Neural cell (in vitro differentiated cells): Measurements from ENCODE around the gene GPI.

Experiments used
- CTCF ChIP-seq: fragments of 450-650 bp; IDR thresholded peaks from 2 replicates; pipeline ENCODE4 v1.5.1; 2014; ENCODE audit warnings: antibody characterized with exemption, mild to moderate bottlenecking, moderate library complexity; ENCODE audit not compliant: poor library complexity, severe bottlenecking
- EP300 ChIP-seq: fragments of 450-650 bp; conservative IDR thresholded peaks from 2 replicates; pipeline ENCODE4 v1.6.1; 2014; ENCODE audit warnings: antibody characterized with exemption, mild to moderate bottlenecking, moderate library complexity; ENCODE audit not compliant: poor library complexity, severe bottlenecking
- EZH2 ChIP-seq: fragments of 200-600, 300-800 bp; shearing (Covaris generic), sonication (generic); IDR thresholded peaks from 2 replicates; pipeline ENCODE4 v1.6.1; 2014; ENCODE audit warnings: antibody characterized with exemption, low read length, borderline replicate concordance, mild to moderate bottlenecking; ENCODE audit not compliant: insufficient read depth, poor library complexity, severe bottlenecking
- POLR2AphosphoS5 ChIP-seq: IDR thresholded peaks from 2 replicates; pipeline ENCODE4 v1.6.1; 2012
- TAF1 ChIP-seq: IDR thresholded peaks from 2 replicates; pipeline ENCODE4 v1.6.1; 2012; ENCODE audit warnings: low read depth
- TF ChIP-seq, protein P1 (sequence below): IDR thresholded peaks from 2 replicates; pipeline ENCODE4 v1.6.1; 2012; ENCODE audit warnings: borderline replicate concordance

GRCh38 chr19:34355201-34355600 lies 9.8 kb upstream of the GPI start:
- TF ChIP-seq EP300 (no peak), CTCF (no peak), TAF1 (no peak), POLR2AphosphoS5 (no peak), EZH2 (no peak)
- TF ChIP-seq, protein P1, sequence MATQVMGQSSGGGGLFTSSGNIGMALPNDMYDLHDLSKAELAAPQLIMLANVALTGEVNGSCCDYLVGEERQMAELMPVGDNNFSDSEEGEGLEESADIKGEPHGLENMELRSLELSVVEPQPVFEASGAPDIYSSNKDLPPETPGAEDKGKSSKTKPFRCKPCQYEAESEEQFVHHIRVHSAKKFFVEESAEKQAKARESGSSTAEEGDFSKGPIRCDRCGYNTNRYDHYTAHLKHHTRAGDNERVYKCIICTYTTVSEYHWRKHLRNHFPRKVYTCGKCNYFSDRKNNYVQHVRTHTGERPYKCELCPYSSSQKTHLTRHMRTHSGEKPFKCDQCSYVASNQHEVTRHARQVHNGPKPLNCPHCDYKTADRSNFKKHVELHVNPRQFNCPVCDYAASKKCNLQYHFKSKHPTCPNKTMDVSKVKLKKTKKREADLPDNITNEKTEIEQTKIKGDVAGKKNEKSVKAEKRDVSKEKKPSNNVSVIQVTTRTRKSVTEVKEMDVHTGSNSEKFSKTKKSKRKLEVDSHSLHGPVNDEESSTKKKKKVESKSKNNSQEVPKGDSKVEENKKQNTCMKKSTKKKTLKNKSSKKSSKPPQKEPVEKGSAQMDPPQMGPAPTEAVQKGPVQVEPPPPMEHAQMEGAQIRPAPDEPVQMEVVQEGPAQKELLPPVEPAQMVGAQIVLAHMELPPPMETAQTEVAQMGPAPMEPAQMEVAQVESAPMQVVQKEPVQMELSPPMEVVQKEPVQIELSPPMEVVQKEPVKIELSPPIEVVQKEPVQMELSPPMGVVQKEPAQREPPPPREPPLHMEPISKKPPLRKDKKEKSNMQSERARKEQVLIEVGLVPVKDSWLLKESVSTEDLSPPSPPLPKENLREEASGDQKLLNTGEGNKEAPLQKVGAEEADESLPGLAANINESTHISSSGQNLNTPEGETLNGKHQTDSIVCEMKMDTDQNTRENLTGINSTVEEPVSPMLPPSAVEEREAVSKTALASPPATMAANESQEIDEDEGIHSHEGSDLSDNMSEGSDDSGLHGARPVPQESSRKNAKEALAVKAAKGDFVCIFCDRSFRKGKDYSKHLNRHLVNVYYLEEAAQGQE, result no peak
